Retinal pigment epithelial cell (primary cell): ENCODE measurements around the gene PLPPR2.

Experiments
- DNase-seq: peaks from one replicate; pipeline ENCODE4 v3.0.0-alpha.2; 2010; ENCODE audit warnings: low read depth
- H3K4me3 ChIP-seq: 2 replicates; pipeline ENCODE4 v1.5.1; 2011; ENCODE audit warnings: mild to moderate bottlenecking, low read length, control low read depth, moderate library complexity
- TF ChIP-seq, protein P1 (sequence below): conservative IDR thresholded peaks from 2 replicates; pipeline ENCODE4 v1.5.1; 2011; ENCODE audit warnings: low read depth, low read length, control low read depth, inconsistent platforms

Gene PLPPR2

DNA sequence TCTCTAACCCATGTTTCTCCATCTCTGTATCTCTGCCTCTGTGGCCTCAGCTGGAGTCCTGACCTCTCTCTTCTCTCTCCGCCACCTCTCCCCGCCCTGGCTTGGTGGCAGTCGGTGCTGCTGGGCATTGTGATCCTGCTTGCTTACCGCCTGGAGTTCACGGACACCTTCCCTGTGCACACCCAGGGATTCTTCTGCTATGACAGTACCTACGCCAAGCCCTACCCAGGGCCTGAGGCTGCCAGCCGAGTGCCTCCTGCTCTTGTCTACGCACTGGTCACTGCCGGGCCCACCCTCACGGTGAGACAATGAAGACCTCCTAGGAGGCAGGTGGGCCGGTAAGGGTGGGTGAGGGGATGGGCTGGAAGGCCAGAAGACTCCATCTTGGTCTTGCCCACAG is 4.2 kb downstream of the PLPPR2 start:
- no peak for DNase-seq
- H3K4me3 ChIP-seq: no peak overlapping the region
- TF ChIP-seq, protein P1, sequence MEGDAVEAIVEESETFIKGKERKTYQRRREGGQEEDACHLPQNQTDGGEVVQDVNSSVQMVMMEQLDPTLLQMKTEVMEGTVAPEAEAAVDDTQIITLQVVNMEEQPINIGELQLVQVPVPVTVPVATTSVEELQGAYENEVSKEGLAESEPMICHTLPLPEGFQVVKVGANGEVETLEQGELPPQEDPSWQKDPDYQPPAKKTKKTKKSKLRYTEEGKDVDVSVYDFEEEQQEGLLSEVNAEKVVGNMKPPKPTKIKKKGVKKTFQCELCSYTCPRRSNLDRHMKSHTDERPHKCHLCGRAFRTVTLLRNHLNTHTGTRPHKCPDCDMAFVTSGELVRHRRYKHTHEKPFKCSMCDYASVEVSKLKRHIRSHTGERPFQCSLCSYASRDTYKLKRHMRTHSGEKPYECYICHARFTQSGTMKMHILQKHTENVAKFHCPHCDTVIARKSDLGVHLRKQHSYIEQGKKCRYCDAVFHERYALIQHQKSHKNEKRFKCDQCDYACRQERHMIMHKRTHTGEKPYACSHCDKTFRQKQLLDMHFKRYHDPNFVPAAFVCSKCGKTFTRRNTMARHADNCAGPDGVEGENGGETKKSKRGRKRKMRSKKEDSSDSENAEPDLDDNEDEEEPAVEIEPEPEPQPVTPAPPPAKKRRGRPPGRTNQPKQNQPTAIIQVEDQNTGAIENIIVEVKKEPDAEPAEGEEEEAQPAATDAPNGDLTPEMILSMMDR: no peak

DNA sequence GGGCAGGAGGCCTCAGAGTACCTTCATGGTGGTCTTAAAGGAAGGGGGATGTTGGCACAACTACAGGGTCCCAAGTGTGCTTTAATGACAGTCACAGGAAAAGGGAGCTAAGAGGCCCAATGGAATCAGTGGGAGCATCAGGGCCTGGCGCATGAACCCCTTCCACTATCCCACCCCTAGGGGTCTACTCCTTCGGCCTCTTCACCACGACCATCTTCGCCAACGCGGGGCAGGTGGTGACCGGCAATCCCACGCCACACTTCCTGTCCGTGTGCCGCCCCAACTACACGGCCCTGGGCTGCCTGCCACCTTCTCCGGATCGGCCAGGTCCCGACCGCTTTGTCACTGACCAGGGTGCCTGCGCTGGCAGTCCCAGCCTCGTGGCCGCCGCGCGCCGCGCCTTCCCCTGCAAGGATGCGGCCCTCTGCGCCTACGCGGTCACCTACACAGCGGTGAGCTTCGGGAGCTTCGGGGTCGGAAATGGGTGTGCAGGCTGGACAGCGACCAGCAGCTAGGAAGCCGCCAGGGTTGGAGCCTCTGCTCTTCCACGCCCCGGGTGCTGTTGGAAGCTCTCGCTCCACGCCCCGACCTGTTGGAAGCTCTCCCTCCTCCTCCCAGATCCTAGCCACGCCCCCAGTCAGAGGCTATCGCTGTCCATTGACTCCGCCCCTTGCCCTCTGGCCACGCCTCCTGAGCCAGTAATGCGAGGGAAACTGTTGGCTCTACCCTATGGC is 6.0 kb downstream of the PLPPR2 start:
- H3K4me3 ChIP-seq: no peak overlapping the region
- TF ChIP-seq, protein P1: no peak
- no peak for DNase-seq

DNA sequence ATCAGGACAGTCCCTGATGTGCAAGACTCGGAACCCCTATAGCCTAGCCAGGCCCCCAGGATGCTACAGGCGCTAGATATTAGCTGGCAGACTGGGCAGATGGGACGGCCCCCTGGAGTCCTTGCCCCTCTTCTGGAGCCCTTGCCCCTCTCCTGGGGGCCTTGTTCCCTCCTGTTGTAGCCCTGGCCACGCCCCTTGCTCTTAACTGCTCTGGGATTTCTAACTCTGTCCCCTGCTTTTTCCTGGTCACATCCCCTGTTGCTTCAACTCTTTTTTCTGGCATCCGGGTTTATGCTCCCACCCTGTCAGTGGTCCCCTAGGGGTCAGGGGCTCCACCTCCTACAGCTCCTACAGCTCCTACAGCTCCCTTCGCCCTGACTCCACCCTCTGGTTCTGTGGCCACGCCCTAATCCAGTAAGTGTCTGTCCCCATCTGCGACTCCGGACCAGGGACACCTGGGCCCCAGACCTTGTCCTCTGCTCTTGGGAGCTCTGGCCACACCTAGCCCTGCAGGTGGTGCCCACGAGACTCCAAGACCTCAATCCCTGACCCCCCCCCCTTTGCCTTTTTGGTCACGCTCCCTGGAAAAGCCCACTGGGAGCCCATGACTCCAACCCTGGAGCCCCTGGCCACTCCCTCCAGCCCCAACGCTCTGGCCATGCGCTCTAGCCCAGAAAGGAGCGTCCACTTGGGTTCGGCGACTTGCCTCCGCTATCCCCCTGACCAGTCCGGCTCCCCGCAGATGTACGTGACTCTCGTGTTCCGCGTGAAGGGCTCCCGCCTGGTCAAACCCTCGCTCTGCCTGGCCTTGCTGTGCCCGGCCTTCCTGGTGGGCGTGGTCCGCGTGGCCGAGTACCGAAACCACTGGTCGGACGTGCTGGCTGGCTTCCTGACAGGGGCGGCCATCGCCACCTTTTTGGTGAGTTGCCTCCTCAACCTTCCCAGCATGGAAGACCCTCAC is 6.8 kb downstream of the PLPPR2 start:
- no peak for DNase-seq
- H3K4me3 ChIP-seq: no peak overlapping the region
- TF ChIP-seq, protein P1: no peak

DNA sequence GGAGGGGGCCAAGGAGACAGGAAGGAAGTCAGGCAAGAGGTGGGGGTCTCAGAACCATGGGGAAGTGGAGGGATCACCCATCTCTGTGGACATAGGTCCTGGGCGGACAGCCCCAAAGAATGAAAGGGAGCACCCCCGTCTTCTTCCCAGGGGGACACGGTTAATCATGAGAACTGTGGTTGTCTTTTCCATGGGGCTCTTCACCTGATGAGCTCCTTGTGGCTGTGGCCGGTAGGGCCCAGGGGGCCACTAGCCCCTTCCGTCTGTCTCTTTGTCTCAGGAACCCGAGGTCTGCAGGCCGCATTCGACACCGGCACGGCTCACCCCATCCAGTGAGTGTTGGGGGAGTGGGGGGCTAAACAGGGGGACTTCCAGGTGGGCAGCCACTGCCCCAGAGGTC is 8.6 kb downstream of the PLPPR2 start:
- TF ChIP-seq, protein P1: no peak
- no peak for DNase-seq

DNA sequence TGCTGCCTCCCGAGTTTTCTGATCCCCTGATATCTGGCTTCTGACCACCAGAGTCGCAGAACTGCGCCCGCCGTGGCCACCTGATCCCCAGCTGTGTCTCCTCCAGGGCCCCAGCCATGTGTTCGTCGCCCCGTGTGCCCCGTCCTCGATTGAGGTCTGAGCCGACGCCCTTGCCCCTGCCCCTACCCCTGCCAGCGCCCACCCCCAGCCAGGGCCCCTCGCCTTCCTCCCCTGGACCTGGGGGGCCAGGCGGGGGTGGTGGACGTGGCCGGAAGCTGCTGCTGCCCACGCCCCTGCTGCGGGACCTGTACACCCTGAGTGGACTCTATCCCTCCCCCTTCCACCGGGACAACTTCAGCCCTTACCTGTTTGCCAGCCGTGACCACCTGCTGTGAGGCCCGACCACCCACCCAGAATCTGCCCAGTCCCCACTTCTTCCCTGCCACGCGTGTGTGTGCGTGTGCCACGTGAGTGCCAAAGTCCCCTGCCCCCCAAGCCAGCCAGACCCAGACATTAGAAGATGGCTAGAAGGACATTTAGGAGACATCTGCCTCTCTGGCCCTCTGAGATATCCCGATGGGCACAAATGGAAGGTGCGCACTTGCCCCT is 9.2 kb downstream of the PLPPR2 start:
- no peak for DNase-seq
- TF ChIP-seq, protein P1: no peak
- no peak overlapping the region for H3K4me3 ChIP-seq

More for the DNA sequence above, 8.6 kb downstream of the PLPPR2 start:
- H3K4me3 ChIP-seq: no peak overlapping the region

DNA sequence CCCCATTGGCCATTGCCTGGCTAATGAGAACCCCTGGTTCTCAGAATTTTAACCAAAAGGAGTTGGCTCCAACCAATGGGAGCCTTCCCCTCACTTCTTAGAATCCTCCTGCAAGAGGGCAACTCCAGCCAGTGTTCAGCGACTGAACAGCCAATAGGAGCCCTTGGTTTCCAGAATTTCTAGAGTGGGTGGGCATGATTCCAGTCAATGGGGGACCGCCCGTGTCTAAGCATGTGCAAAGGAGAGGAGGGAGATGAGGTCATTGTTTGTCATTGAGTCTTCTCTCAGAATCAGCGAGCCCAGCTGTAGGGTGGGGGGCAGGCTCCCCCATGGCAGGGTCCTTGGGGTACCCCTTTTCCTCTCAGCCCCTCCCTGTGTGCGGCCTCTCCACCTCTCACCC is 9.7 kb downstream of the PLPPR2 start:
- DNase-seq: no peak
- H3K4me3 ChIP-seq: no peak overlapping the region
- TF ChIP-seq, protein P1: no peak
